ENCODE data around the gene NCKAP1. TPM values are rescaled to one million over a fixed set of nuclear protein-coding genes. Genes with fewer than 3 reads are reported as not detected.
"Not testable (repeated sequence)": the region's sequence is repeated elsewhere in the genome, so short reads cannot be mapped to it uniquely, and the experiment has no call there.

NCKAP1 gene
- polyA plus RNA-seq, 3 donors from 2014 or later = 0.52 to 3.7 (median 2.2) TPM

DNA sequence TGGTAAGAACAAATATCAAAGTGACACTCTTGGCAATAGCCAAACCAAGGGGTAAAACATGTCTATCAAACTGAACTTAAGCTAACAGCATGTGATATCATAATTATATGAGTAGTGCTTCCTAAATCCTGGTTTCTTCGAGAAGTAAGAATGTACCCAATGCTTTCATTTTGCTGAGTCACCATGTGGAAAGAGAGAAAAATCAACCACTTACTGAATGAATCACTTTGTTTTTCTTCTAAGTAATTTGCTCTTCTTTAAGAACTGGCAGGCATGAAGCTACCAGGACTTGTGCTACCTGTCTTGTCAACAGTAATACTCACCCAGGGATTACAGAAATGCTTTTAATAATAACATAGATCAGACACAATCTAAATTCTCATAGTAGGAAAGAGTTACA, 21.3 kb upstream of the NCKAP1 start:
- H3K4me3 Mint-ChIP-seq = no peak overlapping the region
- no peaks in the 10 kb centered on the region for H3K9me3 Mint-ChIP-seq
- DNase-seq = no peak
- H3K27ac Mint-ChIP-seq = no peak overlapping the region
- no peaks in the 10 kb centered on the region for H3K36me3 Mint-ChIP-seq
- peaks cover 4 to 11% (median 4%) of the 10 kb centered on the region in 3 donors for H3K27me3 Mint-ChIP-seq (ENCODE audit: low read depth in 3 of 3)
- H3K4me1 Mint-ChIP-seq = no peaks in the 10 kb centered on the region

DNA sequence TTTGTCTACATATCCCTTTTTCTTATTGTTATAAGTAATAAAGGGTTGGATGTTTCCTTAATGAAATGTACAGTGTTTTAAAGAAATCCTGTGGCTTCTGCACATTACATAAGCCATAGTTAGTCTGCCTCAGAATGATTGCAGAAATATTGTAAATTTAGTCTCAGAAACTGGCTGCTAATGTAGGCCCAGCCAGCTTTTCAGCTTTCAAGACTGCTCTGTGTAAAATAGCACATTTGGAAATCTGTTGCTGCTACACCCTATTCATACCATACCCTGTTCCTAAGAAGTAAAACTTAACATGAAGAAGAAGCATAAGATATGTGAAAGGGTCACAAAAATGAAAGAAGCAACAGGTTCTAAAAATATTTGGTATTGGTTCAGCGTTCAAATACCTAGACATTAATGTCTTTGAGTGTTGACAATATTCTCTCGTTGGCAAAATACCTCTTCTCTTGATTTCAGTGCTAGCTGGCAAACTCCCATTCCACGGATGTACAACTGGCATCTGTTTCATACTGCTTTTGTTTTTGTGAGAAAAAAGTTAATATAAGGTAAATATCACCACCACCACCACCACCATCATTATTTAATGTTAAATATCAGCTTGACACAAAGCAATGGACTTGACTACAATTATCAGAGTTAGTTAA, 19.2 kb upstream of the NCKAP1 start:
- Mint-ChIP-seq H3K9me3 (no peaks in the 10 kb centered on the region), H3K27ac (no peak overlapping the region)

DNA sequence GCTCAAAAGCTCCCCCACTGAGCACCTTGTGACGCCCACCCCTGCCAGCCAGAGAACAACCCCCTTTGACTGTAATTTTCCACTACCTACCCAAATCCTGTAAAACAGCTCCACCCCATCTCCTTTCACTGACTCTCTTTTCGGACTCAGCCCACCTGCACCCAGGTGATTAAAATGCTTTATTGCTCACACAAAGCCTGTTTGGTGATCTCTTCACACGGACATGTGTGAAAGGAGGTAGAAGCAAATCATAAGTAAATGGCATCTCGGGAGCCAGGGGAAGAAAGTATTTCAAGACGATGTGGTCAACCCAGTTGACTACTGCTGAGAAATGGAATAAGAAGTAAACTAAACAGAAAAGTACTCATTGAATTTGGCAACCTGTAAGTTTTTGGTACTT, 11.2 kb upstream of the NCKAP1 start:
- Mint-ChIP-seq H3K4me3 (no peak overlapping the region), H3K27ac (no peak overlapping the region), H3K27me3 (ENCODE audit: low read depth in 3 of 3) (peaks cover 8 to 11% (median 9%) of the 10 kb centered on the region in 3 donors), H3K4me1 (no peaks in the 10 kb centered on the region), H3K36me3 (no peaks in the 10 kb centered on the region), H3K9me3 (peaks cover 0 to 7% (median 0%) of the 10 kb centered on the region in 6 donors)
- no peak for DNase-seq

More for the DNA sequence above, 19.2 kb upstream of the NCKAP1 start:
- Mint-ChIP-seq H3K4me3 (no peak overlapping the region), H3K36me3 (no peaks in the 10 kb centered on the region), H3K27me3 (ENCODE audit: low read depth in 3 of 3) (peaks cover 2 to 13% (median 3%) of the 10 kb centered on the region in 3 donors), H3K4me1 (no peaks in the 10 kb centered on the region)
- DNase-seq = no peak

DNA sequence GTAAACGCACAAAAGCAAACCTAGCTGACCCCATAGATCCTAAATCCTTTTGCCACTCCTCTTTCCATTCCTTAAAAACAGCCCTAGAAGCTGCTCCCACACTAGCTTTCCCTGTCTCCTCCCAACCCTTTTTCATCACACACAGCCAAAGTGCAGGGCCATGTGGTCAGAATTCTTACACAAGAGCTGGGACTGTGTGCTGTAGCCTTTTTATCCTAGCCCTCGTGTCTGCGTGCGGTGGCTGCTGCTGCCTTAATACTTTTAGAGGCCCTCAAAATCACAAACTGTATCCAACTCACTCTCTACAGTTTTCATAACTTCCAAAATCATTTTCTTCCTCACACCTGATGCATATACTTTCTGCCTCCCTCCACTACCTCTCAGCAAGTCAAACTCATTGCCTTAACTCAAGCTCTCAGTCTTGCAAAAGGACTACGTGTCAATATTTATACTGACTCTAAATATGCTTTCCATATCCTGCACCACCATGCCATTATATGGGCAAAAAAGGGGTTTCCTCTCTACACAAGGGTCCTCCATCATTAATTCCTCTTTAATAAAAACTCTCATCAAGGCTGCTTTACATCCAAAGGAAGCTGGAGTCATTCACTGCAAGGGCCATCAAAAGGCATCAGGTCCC, 9.3 kb upstream of the NCKAP1 start:
- H3K27ac Mint-ChIP-seq, H3K36me3 Mint-ChIP-seq, DNase-seq, H3K4me3 Mint-ChIP-seq, H3K9me3 Mint-ChIP-seq, H3K4me1 Mint-ChIP-seq: not testable (repeated sequence)
- H3K27me3 Mint-ChIP-seq (ENCODE audit: low read depth in 3 of 3) = peaks cover 11 to 13% (median 12%) of the 10 kb centered on the region in 3 donors

DNA sequence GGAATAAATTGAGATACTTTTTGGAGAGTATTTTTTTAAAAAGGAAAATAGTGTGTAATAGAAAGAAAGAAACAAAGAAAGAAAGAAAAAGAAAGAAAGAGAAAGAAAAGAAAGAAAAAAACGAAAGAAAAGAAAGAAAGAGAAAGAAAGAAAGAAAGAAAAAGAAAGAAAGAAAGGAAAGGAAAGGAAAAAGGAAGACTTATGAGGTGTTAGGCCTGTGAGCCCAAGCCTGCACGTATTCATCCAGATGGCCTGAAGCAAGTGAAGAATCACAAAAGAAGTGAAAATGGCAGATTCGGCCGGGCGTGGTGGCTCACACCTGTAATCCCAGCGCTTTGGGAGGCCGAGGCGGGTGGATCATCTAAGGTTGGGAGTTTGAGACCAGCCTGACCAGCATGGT, 5.3 kb upstream of the NCKAP1 start:
- Mint-ChIP-seq H3K27me3 (ENCODE audit: low read depth in 3 of 3) (peaks cover 16 to 20% (median 18%) of the 10 kb centered on the region in 3 donors), H3K4me1 (peaks cover 5 to 13% of the 10 kb centered on the region in 2 donors)
- not testable (repeated sequence) for H3K4me3 Mint-ChIP-seq, H3K9me3 Mint-ChIP-seq, H3K36me3 Mint-ChIP-seq, DNase-seq, H3K27ac Mint-ChIP-seq

DNA sequence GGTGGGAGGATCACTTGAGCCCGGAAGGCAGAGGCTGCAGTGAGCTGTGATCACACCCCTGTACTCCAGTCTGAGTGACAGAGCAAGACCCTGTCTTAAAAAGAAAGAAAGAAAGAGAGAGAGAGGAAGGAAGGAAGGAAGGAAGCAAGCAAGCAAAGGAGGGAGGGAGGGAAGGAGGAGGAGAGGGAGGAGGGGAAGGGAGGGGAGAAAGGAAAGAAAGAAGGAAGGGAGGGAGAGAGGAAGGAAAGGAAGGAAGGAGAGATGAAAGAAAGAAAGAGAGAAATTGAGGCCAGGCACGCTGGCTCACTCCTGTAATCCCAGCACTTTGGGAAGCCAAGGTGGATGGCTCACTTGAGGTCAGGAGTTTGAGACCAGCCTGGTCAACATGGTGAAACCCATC, 2.3 kb upstream of the NCKAP1 start:
- no peaks in the 10 kb centered on the region for H3K36me3 Mint-ChIP-seq
- no peak overlapping the region for H3K4me3 Mint-ChIP-seq
- no peak for DNase-seq
- no peak overlapping the region for H3K27ac Mint-ChIP-seq
- H3K4me1 Mint-ChIP-seq = peaks cover 25 to 33% of the 10 kb centered on the region in 2 donors
- peaks cover 20 to 24% (median 24%) of the 10 kb centered on the region in 3 donors for H3K27me3 Mint-ChIP-seq (ENCODE audit: low read depth in 3 of 3)
- H3K9me3 Mint-ChIP-seq = peaks cover 0 to 2% (median 0%) of the 10 kb centered on the region in 6 donors

DNA sequence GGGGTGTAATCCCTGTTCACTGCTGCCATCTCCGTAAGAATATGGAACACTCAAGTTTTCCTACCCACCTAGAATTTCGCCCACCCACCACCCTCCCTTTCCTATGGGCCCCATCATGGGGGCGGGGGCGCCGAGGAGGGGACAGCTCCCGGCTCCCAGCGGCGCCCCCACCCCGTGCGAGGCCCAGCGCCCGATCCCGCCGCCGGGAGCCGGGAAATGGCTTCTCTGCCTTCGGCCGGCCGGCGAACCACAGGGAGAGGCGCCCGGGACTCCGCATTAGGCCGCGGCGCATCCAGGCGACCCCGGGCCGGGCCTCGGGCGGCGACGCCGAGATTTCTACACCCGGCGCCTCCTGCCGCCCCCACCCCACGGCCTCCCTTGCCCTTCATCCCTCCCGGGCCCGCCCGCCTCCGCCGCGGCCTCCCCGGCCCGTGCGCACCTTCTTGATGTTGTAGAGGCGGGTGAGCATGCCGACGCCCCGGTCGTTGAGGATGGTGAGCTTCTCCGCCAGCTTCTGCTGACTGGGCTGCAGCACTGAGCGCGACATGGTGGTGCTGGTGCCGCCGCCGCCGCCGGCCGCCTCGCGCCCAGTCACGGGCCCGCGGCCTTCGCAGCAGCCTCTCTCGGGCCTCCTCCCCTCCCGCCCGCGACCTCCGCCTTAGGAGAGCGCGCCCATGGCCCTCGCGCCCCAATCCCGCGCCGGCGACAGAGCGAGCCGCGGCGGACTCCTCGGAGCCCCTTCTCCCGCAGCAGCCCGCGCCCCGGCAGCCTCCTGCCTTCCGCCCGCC, 510 bp downstream of the NCKAP1 start:
- Mint-ChIP-seq H3K27ac (peak overlapping the region in 5 of 6 donors; percentile 28 to 85 (median 74)), H3K4me1 (peaks cover 32 to 37% of the 10 kb centered on the region in 2 donors), H3K27me3 (ENCODE audit: low read depth in 3 of 3) (peaks cover 19 to 24% (median 20%) of the 10 kb centered on the region in 3 donors), H3K4me3 (peak overlapping the region; percentile 80 to 91 (median 83)), H3K36me3 (no peaks in the 10 kb centered on the region), H3K9me3 (no peaks in the 10 kb centered on the region)
- no peak for DNase-seq

DNA sequence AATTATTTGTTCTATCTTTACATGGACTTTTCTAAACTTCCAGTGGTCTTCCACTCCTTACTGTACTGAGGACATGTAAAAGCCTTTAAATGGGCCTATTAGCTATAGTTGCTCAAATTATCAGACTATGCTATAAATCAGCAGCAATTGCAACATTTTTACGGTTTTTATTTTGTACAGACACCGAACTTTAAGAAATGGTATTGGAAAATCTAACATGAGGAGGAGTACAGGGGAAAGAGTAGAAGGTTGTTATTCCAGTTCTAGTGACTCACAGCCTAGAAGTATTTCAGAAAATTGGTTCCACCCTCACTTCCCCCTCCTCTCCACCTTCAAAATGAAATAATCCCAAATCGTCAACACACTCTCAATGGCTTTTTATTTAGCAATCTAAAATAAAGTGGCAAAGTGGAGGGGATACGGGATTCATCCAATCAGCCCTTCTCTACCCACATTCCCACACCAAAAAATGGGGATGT, 1.1 kb downstream of the NCKAP1 start:
- no peak for DNase-seq
- Mint-ChIP-seq H3K4me3 (peak overlapping the region; percentile 79 to 84 (median 80)), H3K27ac (peak overlapping the region in 5 of 6 donors; percentile 28 to 85 (median 64)), H3K27me3 (ENCODE audit: low read depth in 3 of 3) (peaks cover 19 to 27% (median 21%) of the 10 kb centered on the region in 3 donors), H3K36me3 (no peaks in the 10 kb centered on the region), H3K9me3 (no peaks in the 10 kb centered on the region), H3K4me1 (peaks cover 32 to 37% of the 10 kb centered on the region in 2 donors)

DNA sequence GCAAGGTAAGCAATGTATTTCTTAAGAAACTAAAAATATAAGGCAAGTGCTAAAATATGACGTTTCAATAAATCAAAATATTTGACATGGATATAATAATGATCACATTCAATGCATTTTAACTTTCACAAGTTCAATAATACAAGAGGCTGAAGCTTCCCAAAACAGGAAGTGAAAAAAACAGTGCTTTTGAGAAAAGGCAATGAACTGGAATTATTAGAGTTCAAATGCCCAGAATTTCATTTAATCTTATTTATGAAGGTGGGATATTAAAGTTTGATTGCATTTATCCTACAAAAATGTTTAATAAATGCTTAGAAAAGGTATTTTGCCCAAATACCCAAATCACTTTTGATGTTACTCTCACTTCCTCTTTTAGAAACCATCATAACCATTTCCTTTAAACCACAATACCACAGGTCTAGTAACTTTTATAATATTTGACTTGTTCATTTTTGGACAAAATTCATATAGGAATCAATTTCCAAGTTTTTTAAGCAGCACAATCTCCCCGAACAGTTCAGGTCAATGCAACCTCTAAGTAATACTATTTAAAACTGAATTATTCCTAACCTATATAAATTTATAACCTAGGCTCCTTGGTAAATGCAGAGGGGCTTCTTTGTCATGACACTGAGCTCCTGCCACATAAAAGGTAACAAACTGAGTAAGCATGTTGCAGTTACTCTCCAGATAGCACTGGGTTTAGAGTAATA, 2.1 kb downstream of the NCKAP1 start:
- H3K27ac Mint-ChIP-seq = peak overlapping the region in 3 of 6 donors; percentile 19 to 64 (median 58)

DNA sequence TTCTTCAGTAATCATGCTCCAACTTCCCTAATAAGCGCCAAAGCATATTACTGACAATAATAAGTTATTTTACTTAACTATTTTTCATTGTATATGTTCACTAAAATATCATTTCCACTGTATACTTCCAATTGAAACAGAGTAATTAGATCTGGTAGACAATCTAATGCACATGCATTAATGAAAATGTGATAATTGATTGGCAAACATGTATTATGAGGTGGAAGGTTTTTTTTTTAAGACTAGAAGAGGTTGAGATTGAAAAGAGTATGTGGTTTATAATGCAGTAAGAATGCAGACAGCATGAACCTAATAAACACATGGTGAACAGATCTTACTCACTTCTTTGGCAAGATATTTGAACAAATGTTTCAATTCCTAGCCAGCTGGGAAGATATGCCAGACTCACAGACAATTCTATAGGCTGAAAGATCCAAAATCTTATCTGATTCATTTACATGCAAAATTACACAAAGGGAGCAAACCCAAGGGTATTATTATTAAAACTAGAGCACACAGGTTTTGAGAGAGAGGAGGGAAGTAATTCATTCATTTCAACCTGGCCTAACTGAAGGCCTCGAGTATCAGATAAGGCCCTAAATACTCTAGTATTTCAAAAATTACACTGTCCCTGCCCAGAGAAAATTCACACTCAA, 2.8 kb downstream of the NCKAP1 start:
- Mint-ChIP-seq H3K4me3 (peak overlapping the region in 3 of 5 donors; percentile 6 to 39 (median 26)), H3K27me3 (ENCODE audit: low read depth in 3 of 3) (peaks cover 15 to 27% (median 22%) of the 10 kb centered on the region in 3 donors)

More for the DNA sequence above, 2.1 kb downstream of the NCKAP1 start:
- Mint-ChIP-seq H3K4me1 (peaks cover 32 to 37% of the 10 kb centered on the region in 2 donors), H3K9me3 (no peaks in the 10 kb centered on the region), H3K36me3 (no peaks in the 10 kb centered on the region), H3K4me3 (peak overlapping the region; percentile 15 to 80 (median 43)), H3K27me3 (ENCODE audit: low read depth in 3 of 3) (peaks cover 17 to 27% (median 22%) of the 10 kb centered on the region in 3 donors)
- DNase-seq = peak; percentile 39 to 44 (median 40)

DNA sequence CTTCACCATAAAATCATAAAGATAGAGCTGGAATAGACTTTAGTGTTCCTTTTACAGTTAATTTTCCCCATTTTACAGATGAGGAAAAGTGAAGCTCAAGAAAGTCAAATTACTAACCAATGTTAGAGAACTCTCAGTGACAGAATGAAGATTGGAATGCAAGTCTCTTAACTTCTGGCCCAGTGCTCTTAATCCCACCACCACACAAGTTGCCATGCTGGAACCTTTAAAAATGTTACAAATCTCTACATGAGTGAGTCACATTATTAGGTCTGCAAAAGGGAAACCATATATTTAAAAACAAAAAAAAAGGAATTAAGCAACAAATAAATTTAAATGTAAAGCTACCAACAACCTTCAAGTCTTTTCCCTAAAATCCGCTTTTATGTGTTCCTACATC, 3.5 kb downstream of the NCKAP1 start:
- peaks cover 20 to 25% (median 22%) of the 10 kb centered on the region in 3 donors for H3K27me3 Mint-ChIP-seq (ENCODE audit: low read depth in 3 of 3)
- H3K4me1 Mint-ChIP-seq = peaks cover 32 to 36% of the 10 kb centered on the region in 2 donors
- no peak for DNase-seq

More for the DNA sequence above, 2.8 kb downstream of the NCKAP1 start:
- H3K4me1 Mint-ChIP-seq = peaks cover 32 to 37% of the 10 kb centered on the region in 2 donors
- H3K36me3 Mint-ChIP-seq = no peaks in the 10 kb centered on the region
- H3K27ac Mint-ChIP-seq = no peak overlapping the region
- no peaks in the 10 kb centered on the region for H3K9me3 Mint-ChIP-seq
- DNase-seq = no peak

DNA sequence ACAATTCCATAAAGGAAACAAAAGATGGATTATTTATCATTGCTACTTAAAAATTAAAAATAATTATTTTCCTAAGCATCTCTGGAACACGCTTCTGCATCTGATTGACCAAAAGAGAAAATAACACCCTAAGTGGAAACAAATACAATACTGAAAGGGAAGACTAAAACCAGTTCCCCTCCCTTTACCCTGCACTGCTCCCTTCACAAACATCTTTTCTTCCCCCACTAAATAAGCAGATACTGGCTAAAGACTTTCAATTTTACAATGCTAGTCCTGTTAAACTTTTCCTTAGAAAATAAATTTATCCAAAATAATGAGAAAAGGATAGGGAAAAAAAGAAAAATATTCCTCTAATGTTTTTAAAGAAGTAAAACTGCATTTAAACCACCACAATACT, 4.3 kb downstream of the NCKAP1 start:
- Mint-ChIP-seq H3K36me3 (no peaks in the 10 kb centered on the region), H3K4me3 (no peak overlapping the region), H3K27ac (no peak overlapping the region), H3K27me3 (ENCODE audit: low read depth in 3 of 3) (peaks cover 18 to 23% (median 21%) of the 10 kb centered on the region in 3 donors), H3K9me3 (no peaks in the 10 kb centered on the region), H3K4me1 (peaks cover 28 to 31% of the 10 kb centered on the region in 2 donors)
- DNase-seq = no peak

More for the DNA sequence above, 3.5 kb downstream of the NCKAP1 start:
- Mint-ChIP-seq H3K9me3 (no peaks in the 10 kb centered on the region), H3K4me3 (no peak overlapping the region), H3K27ac (no peak overlapping the region), H3K36me3 (no peaks in the 10 kb centered on the region)
